WTC11 (cell line): ENCODE results near the gene USF1. TPM values are rescaled to one million over a fixed set of nuclear protein-coding genes. Genes with fewer than 3 reads are reported as not detected.
A peak's percentile ranks its signal among the peaks of the same experiment; 100 is the strongest.

Experiments
- ATAC-seq: fragments of 200-7000 bp; cut with Tn5 transposase; 2 replicates; pipeline ENCODE4 v1.10.0; 2021; ENCODE audit warnings: mild to moderate bottlenecking, moderate library complexity
- CTCF ChIA-PET: fragments of 300-600 bp; sonication (Branson Sonifier 250); formaldehyde crosslinking; loops from one replicate; lab custom pipeline; 2021; ENCODE audit warnings: antibody characterized with exemption; lab: Charles Lee
- POLR2A ChIA-PET: fragments of 350-600 bp; sonication (Branson Sonifier 250); formaldehyde crosslinking; loops from one replicate; lab custom pipeline; 2021; ENCODE audit warnings: antibody characterized with exemption; lab: Charles Lee
- DNase-seq: peaks from one replicate; pipeline ENCODE4 v3.0.0; 2021; ENCODE audit warnings: low spot score
- H3K27ac Mint-ChIP-seq: 2 replicates; pipeline ENCODE4 v1.8.0; 2021; ENCODE audit warnings: mixed read lengths
- H3K27me3 Mint-ChIP-seq: 2 replicates; pipeline ENCODE4 v1.8.0; 2021; ENCODE audit warnings: low read depth, mild to moderate bottlenecking, moderate library complexity, mixed read lengths
- H3K36me3 Mint-ChIP-seq: 2 replicates; pipeline ENCODE4 v1.8.0; 2021; ENCODE audit warnings: mixed read lengths
- H3K4me1 Mint-ChIP-seq: 2 replicates; pipeline ENCODE4 v1.8.0; 2022; ENCODE audit warnings: mixed read lengths
- H3K4me3 Mint-ChIP-seq: 2 replicates; pipeline ENCODE4 v1.8.0; 2021; ENCODE audit warnings: mild to moderate bottlenecking, moderate library complexity, mixed read lengths
- H3K9me3 Mint-ChIP-seq: 2 replicates; pipeline ENCODE4 v1.8.0; 2021; ENCODE audit warnings: mixed read lengths
- AFF4 ChIP-seq: sonication (generic); formaldehyde crosslinking; IDR thresholded peaks from 2 replicates; pipeline ENCODE4 v1.8.1; 2023; ENCODE audit warnings: mild to moderate bottlenecking, missing genetic modification reagents, borderline replicate concordance
- E2F5 ChIP-seq: sonication (generic); formaldehyde crosslinking; IDR thresholded peaks from 2 replicates; pipeline ENCODE4 v1.8.1; 2022; ENCODE audit warnings: mild to moderate bottlenecking, moderate library complexity, missing genetic modification reagents
- ELF4 ChIP-seq: sonication (generic); formaldehyde crosslinking; IDR thresholded peaks from 2 replicates; pipeline ENCODE4 v1.8.1; 2022; ENCODE audit warnings: low read depth, mild to moderate bottlenecking, moderate library complexity, missing genetic modification reagents
- ESRRA ChIP-seq: sonication (generic); formaldehyde crosslinking; IDR thresholded peaks from 2 replicates; pipeline ENCODE4 v1.8.1; 2022; ENCODE audit warnings: mild to moderate bottlenecking, missing genetic modification reagents, borderline replicate concordance
- HMGA2 ChIP-seq: fragments of 250-450 bp; sonication (Bioruptor Pico); IDR thresholded peaks from 2 replicates; pipeline ENCODE4 v1.4.0; 2021; ENCODE audit warnings: mild to moderate bottlenecking, moderate library complexity
- HMGXB4 ChIP-seq: sonication (generic); formaldehyde crosslinking; IDR thresholded peaks from 2 replicates; pipeline ENCODE4 v1.8.1; 2023; ENCODE audit warnings: mild to moderate bottlenecking, moderate library complexity, missing genetic modification reagents
- KAT7 ChIP-seq: sonication (generic); formaldehyde crosslinking; IDR thresholded peaks from 2 replicates; pipeline ENCODE4 v1.8.1; 2023; ENCODE audit warnings: missing genetic modification reagents, mild to moderate bottlenecking, borderline replicate concordance
- NFE2L1 ChIP-seq: sonication (generic); formaldehyde crosslinking; IDR thresholded peaks from 2 replicates; pipeline ENCODE4 v1.8.1; 2023; ENCODE audit warnings: missing genetic modification reagents
- OVOL2 ChIP-seq: fragments of 250-450 bp; sonication (Bioruptor Pico); IDR thresholded peaks from 2 replicates; pipeline ENCODE4 v1.9.0; 2021; ENCODE audit warnings: mild to moderate bottlenecking, borderline replicate concordance
- SMAD3 ChIP-seq: sonication (generic); formaldehyde crosslinking; IDR thresholded peaks from 2 replicates; pipeline ENCODE4 v1.8.0; 2022; ENCODE audit warnings: missing genetic modification reagents, mild to moderate bottlenecking, borderline replicate concordance
- TEAD1 ChIP-seq: sonication (generic); formaldehyde crosslinking; IDR thresholded peaks from 2 replicates; pipeline ENCODE4 v1.8.0; 2022; ENCODE audit warnings: mild to moderate bottlenecking, missing genetic modification reagents
- USF1 ChIP-seq: sonication (generic); formaldehyde crosslinking; IDR thresholded peaks from 2 replicates; pipeline ENCODE4 v1.8.0; 2022; ENCODE audit warnings: mild to moderate bottlenecking, missing genetic modification reagents
- ZBTB43 ChIP-seq: sonication (generic); formaldehyde crosslinking; IDR thresholded peaks from 2 replicates; pipeline ENCODE4 v1.8.1; 2023; ENCODE audit warnings: mild to moderate bottlenecking, missing genetic modification reagents
- ZMAT4 ChIP-seq: fragments of 250-450 bp; sonication (Bioruptor Pico); IDR thresholded peaks from 2 replicates; pipeline ENCODE4 v1.9.0; 2021; ENCODE audit warnings: mild to moderate bottlenecking
- ZNF138 ChIP-seq: sonication (generic); formaldehyde crosslinking; conservative IDR thresholded peaks from 2 replicates; pipeline ENCODE4 v1.8.1; 2022; ENCODE audit warnings: mild to moderate bottlenecking, moderate library complexity, missing genetic modification reagents
- ZNF263 ChIP-seq: sonication (generic); formaldehyde crosslinking; IDR thresholded peaks from 2 replicates; pipeline ENCODE4 v1.8.1; 2022; ENCODE audit warnings: low read depth, mild to moderate bottlenecking, moderate library complexity, missing genetic modification reagents
- ZNF671 ChIP-seq: fragments of 250-450 bp; sonication (Bioruptor Pico); IDR thresholded peaks from 2 replicates; pipeline ENCODE4 v1.8.0; 2021; ENCODE audit warnings: mild to moderate bottlenecking
- total RNA-seq: library from RNA; stranded (reverse); gene quantifications from 3 replicates; pipeline ENCODE4 v1.2.3, GENCODE V29; 2021

USF1 gene
- total RNA-seq, 1 experiment from 2014 or later = 65.6 TPM

GRCh38 chr1:161008869-161009510 is 36.8 kb downstream of the USF1 start:
- peaks cover 46% of the 10 kb centered on the region for H3K4me1 Mint-ChIP-seq
- DNase-seq (no peak), ATAC-seq (no peak)
- peaks cover 12% of the 10 kb centered on the region for H3K36me3 Mint-ChIP-seq
- POLR2A ChIA-PET = interaction anchor here (0.5 to 1.6 kb wide), 2 partner anchors 12 to 36 kb away, joined by 3 to 6 read pairs; partner anchors contain the start of gene F11R
- H3K4me3 Mint-ChIP-seq = no peak overlapping the region
- no peaks in the 10 kb centered on the region for H3K27me3 Mint-ChIP-seq
- H3K27ac Mint-ChIP-seq = peak overlapping the region; percentile 54; the same call in 1 of the 2 replicates
- no peak for TF ChIP-seq ZBTB43 (CRISPR knock-in tag)
- no peak for TF ChIP-seq ZMAT4 (CRISPR knock-in tag)
- TF ChIP-seq AFF4 (CRISPR knock-in tag) = no peak
- TF ChIP-seq OVOL2 = no peak
- TF ChIP-seq ESRRA = no peak
- TF ChIP-seq E2F5 = no peak
- TF ChIP-seq ZNF263 (CRISPR knock-in tag) = no peak
- TF ChIP-seq ZNF671 = no peak
- no peak for TF ChIP-seq KAT7 (CRISPR knock-in tag)
- TF ChIP-seq NFE2L1 (CRISPR knock-in tag) = no peak
- no peak for TF ChIP-seq SMAD3 (CRISPR knock-in tag)
- TF ChIP-seq ELF4 (CRISPR knock-in tag) = no peak
- TF ChIP-seq ZNF138 = no peak
- TF ChIP-seq USF1 = no peak
- TF ChIP-seq HMGXB4 = no peak
- no peak for TF ChIP-seq HMGA2 (CRISPR knock-in tag)
- no peak for TF ChIP-seq TEAD1
- TF ChIP-seq, all 79 proteins: peak for 0
- CTCF ChIA-PET = interaction anchor here (1.1 to 3.0 kb wide), 2 partner anchors 11 to 18 kb away, joined by 4 to 10 read pairs; no protein-coding TSS in a partner anchor
- H3K9me3 Mint-ChIP-seq = no peaks in the 10 kb centered on the region
